Esophagus squamous epithelium (tissue), 4 donors: ENCODE data around the gene RTEL1.

Experiments
- CTCF ChIP-seq, 6 experiments: fragments of 450-650 bp in 4 of 6; fragments of 200-600 bp in 2 of 6; sonication (generic) in 2 of 6; IDR thresholded peaks; one replicate each; pipeline ENCODE4 v1.5.1; 2016 to 2019; ENCODE audit warnings: antibody characterized with exemption in 6 of 6, mild to moderate bottlenecking in 4 of 6, moderate library complexity in 4 of 6
- POLR2A ChIP-seq, 4 donors: fragments of 450-650 bp; IDR thresholded peaks; one replicate each; pipeline ENCODE4 v1.6.1; 2017; ENCODE audit warnings: antibody characterized with exemption in 4 of 4, mild to moderate bottlenecking in 4 of 4, moderate library complexity in 3 of 4

- TF ChIP-seq CTCF (IDR thresholded peaks at IDR 0.05) = no peak
- no peak for TF ChIP-seq POLR2A (IDR thresholded peaks at IDR 0.05)
Measured at GRCh38 chr20:63678667-63679465, 20.8 kb downstream of the RTEL1 start.
